GM06990 (cell line): ENCODE data around the gene CYP17A1.

ENCODE experiments used
- DNase-seq: peaks from one replicate; pipeline ENCODE4 v3.0.0-alpha.2; 2011; ENCODE audit not compliant: insufficient read length; ENCODE audit errors: extremely low read depth
- H3K27me3 ChIP-seq: replicated peaks from 2 replicates; pipeline ENCODE4 v1.6.0; 2011; ENCODE audit warnings: low read length; ENCODE audit not compliant: control insufficient read depth, insufficient read depth
- H3K36me3 ChIP-seq: 2 replicates; pipeline ENCODE4 v1.5.1; 2011; ENCODE audit warnings: low read length; ENCODE audit not compliant: control insufficient read depth, insufficient read depth
- H3K4me3 ChIP-seq: replicated peaks from 2 replicates; pipeline ENCODE4 v1.5.1; 2011; ENCODE audit warnings: low read depth, mild to moderate bottlenecking, control low read depth, low read length
- CTCF ChIP-seq: IDR thresholded peaks from 2 replicates; pipeline ENCODE4 v1.5.1; 2011; ENCODE audit warnings: low read length, control low read depth, mild to moderate bottlenecking, inconsistent platforms; ENCODE audit not compliant: insufficient read depth, poor library complexity, severe bottlenecking

Gene CYP17A1

GRCh38 chr10:102813734-102814452 is 23.3 kb downstream of the CYP17A1 start:
- Histone ChIP-seq H3K27me3 (no peaks in the 10 kb centered on the region), H3K4me3 (no peak overlapping the region), H3K36me3 (peaks cover 31% of the 10 kb centered on the region)
- TF ChIP-seq CTCF, result no peak
- DNase-seq, result no peak

GRCh38 chr10:102813017-102813541 is 24.1 kb downstream of the CYP17A1 start:
- peaks cover 31% of the 10 kb centered on the region for H3K36me3 ChIP-seq
- no peak overlapping the region for H3K4me3 ChIP-seq
- no peaks in the 10 kb centered on the region for H3K27me3 ChIP-seq
- no peak for DNase-seq
- TF ChIP-seq CTCF, result no peak

GRCh38 chr10:102812231-102812876 is 24.9 kb downstream of the CYP17A1 start:
- no peak for TF ChIP-seq CTCF
- Histone ChIP-seq H3K36me3 (peaks cover 31% of the 10 kb centered on the region), H3K4me3 (no peak overlapping the region), H3K27me3 (no peaks in the 10 kb centered on the region)
- no peak for DNase-seq

GRCh38 chr10:102811346-102811745 is 25.9 kb downstream of the CYP17A1 start:
- no peak overlapping the region for H3K4me3 ChIP-seq
- no peaks in the 10 kb centered on the region for H3K27me3 ChIP-seq
- no peak for TF ChIP-seq CTCF
- peaks cover 31% of the 10 kb centered on the region for H3K36me3 ChIP-seq
- DNase-seq, result no peak

GRCh38 chr10:102808380-102808779 is 28.8 kb downstream of the CYP17A1 start:
- no peak for TF ChIP-seq CTCF
- H3K36me3 ChIP-seq, result peaks cover 23% of the 10 kb centered on the region

More at GRCh38 chr10:102808380-102808779, 28.8 kb downstream of the CYP17A1 start:
- no peak for DNase-seq
- H3K4me3 ChIP-seq, result no peak overlapping the region
- no peaks in the 10 kb centered on the region for H3K27me3 ChIP-seq
